Astrocyte (in vitro differentiated cells and primary cell): ENCODE data around the gene PBX1.

ENCODE experiments used
- EZH2 ChIP-seq: IDR thresholded peaks from 2 replicates; pipeline ENCODE4 v1.6.1; 2012; ENCODE audit warnings: mild to moderate bottlenecking, low read length, inconsistent platforms; ENCODE audit not compliant: insufficient read depth
- TF ChIP-seq, protein P1 (sequence below): IDR thresholded peaks from 2 replicates; pipeline ENCODE4 v1.5.1; 2011; ENCODE audit warnings: low read depth, mild to moderate bottlenecking, inconsistent platforms, low read length, moderate library complexity; ENCODE audit not compliant: insufficient read depth

- TF ChIP-seq, protein P1, sequence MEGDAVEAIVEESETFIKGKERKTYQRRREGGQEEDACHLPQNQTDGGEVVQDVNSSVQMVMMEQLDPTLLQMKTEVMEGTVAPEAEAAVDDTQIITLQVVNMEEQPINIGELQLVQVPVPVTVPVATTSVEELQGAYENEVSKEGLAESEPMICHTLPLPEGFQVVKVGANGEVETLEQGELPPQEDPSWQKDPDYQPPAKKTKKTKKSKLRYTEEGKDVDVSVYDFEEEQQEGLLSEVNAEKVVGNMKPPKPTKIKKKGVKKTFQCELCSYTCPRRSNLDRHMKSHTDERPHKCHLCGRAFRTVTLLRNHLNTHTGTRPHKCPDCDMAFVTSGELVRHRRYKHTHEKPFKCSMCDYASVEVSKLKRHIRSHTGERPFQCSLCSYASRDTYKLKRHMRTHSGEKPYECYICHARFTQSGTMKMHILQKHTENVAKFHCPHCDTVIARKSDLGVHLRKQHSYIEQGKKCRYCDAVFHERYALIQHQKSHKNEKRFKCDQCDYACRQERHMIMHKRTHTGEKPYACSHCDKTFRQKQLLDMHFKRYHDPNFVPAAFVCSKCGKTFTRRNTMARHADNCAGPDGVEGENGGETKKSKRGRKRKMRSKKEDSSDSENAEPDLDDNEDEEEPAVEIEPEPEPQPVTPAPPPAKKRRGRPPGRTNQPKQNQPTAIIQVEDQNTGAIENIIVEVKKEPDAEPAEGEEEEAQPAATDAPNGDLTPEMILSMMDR, result no peak
- no peak for TF ChIP-seq EZH2
Observed at GRCh38 chr1:164640686-164641352, 81.8 kb downstream of the PBX1 start.
